GM23338 (cell line): ENCODE data around the gene KCNQ1OT1. TPM values are rescaled to one million over a fixed set of nuclear protein-coding genes. Genes with fewer than 3 reads are reported as not detected.

Source experiments
- ATAC-seq: fragments of 200-7000 bp; cut with Tn5 transposase; 3 replicates; pipeline ENCODE4 v1.9.1; 2020
- DNase-seq: peaks from one replicate; pipeline ENCODE4 v3.0.0-alpha.2; 2015; ENCODE audit warnings: low spot score
- H2AFZ ChIP-seq: fragments of 200-600 bp; sonication (generic); 2 replicates; pipeline ENCODE4 v1.8.0; 2016; ENCODE audit warnings: antibody characterized with exemption, mild to moderate bottlenecking, moderate library complexity
- H3F3A ChIP-seq: fragments of 200-600 bp; sonication (generic); replicated peaks from 2 replicates; pipeline ENCODE4 v1.8.0; 2017; ENCODE audit warnings: antibody characterized with exemption, mixed run types, low read depth
- H3K27ac ChIP-seq: fragments of 200-600 bp; sonication (generic); 2 replicates; pipeline ENCODE4 v1.6.1; 2016; ENCODE audit warnings: low read depth
- H3K27me3 ChIP-seq: fragments of 200-600 bp; sonication (generic); 2 replicates; pipeline ENCODE4 v1.8.0; 2016; ENCODE audit warnings: mild to moderate bottlenecking, mixed run types, moderate library complexity; ENCODE audit not compliant: insufficient read depth
- H3K36me3 ChIP-seq: fragments of 200-600 bp; sonication (generic); 2 replicates; pipeline ENCODE4 v1.8.0; 2016; ENCODE audit warnings: mild to moderate bottlenecking; ENCODE audit not compliant: insufficient read depth
- H3K4me1 ChIP-seq: fragments of 200-600 bp; sonication (generic); 2 replicates; pipeline ENCODE4 v1.8.0; 2016; ENCODE audit warnings: mild to moderate bottlenecking, moderate library complexity; ENCODE audit not compliant: insufficient read depth
- H3K4me2 ChIP-seq: fragments of 200-600 bp; sonication (generic); 2 replicates; pipeline ENCODE4 v1.7.1; 2017; ENCODE audit warnings: mixed run types
- H3K4me3 ChIP-seq: fragments of 200-600 bp; sonication (generic); 2 replicates; pipeline ENCODE4 v1.6.1; 2016; ENCODE audit warnings: mixed run types
- H3K79me2 ChIP-seq: fragments of 200-600 bp; sonication (generic); replicated peaks from 2 replicates; pipeline ENCODE4 v1.8.0; 2017; ENCODE audit warnings: mild to moderate bottlenecking; ENCODE audit not compliant: insufficient read depth
- H3K9me2 ChIP-seq: fragments of 200-600 bp; sonication (generic); 2 replicates; pipeline ENCODE4 v1.8.0; 2017; ENCODE audit not compliant: insufficient read depth
- H4K20me1 ChIP-seq: fragments of 200-600 bp; sonication (generic); replicated peaks from 2 replicates; pipeline ENCODE4 v1.8.0; 2017; ENCODE audit warnings: mild to moderate bottlenecking; ENCODE audit not compliant: insufficient read depth
- H3K27ac Mint-ChIP-seq: 2 replicates; pipeline ENCODE4 v1.8.0; 2020; ENCODE audit warnings: inconsistent platforms, mild to moderate bottlenecking, moderate library complexity, mixed read lengths
- H3K27me3 Mint-ChIP-seq: 3 replicates; pipeline ENCODE4 v1.8.0; 2022; ENCODE audit warnings: low read depth, mild to moderate bottlenecking, moderate library complexity, mixed read lengths, inconsistent platforms; ENCODE audit not compliant: insufficient read depth, poor library complexity
- H3K36me3 Mint-ChIP-seq: 3 replicates; pipeline ENCODE4 v1.8.0; 2021; ENCODE audit warnings: low read depth, mild to moderate bottlenecking, inconsistent platforms, moderate library complexity, mixed read lengths
- H3K4me1 Mint-ChIP-seq: 3 replicates; pipeline ENCODE4 v1.8.0; 2020; ENCODE audit warnings: mild to moderate bottlenecking, inconsistent platforms, mixed read lengths
- H3K4me3 Mint-ChIP-seq: 3 replicates; pipeline ENCODE4 v1.8.0; 2021; ENCODE audit warnings: moderate library complexity, mild to moderate bottlenecking, inconsistent platforms, mixed read lengths
- H3K9me3 Mint-ChIP-seq: 3 replicates; pipeline ENCODE4 v1.8.0; 2020; ENCODE audit warnings: moderate library complexity, mild to moderate bottlenecking, inconsistent platforms, mixed read lengths
- CREB1 ChIP-seq: fragments of 250-450 bp; sonication (Bioruptor Pico); IDR thresholded peaks from 2 replicates; pipeline ENCODE4 v1.5.0; 2020; ENCODE audit warnings: low read depth, mild to moderate bottlenecking, moderate library complexity
- EZH2 ChIP-seq: fragments of 200-600 bp; sonication (generic); IDR thresholded peaks from one replicate; pipeline ENCODE4 v1.8.0; 2017; ENCODE audit warnings: antibody characterized with exemption, mild to moderate bottlenecking, low read depth; ENCODE audit not compliant: unreplicated experiment
- JUNB ChIP-seq: IDR thresholded peaks from one replicate; pipeline ENCODE4 v1.6.1; 2016; ENCODE audit warnings: antibody characterized with exemption; ENCODE audit not compliant: unreplicated experiment
- NANOG ChIP-seq: IDR thresholded peaks from 2 replicates; pipeline ENCODE4 v1.6.1; 2016; ENCODE audit warnings: antibody characterized with exemption, borderline replicate concordance
- ZNF114 ChIP-seq: fragments of 250-450 bp; sonication (Bioruptor Pico); IDR thresholded peaks from 2 replicates; pipeline ENCODE4 v1.5.0; 2020; ENCODE audit warnings: mild to moderate bottlenecking, moderate library complexity
- ZNF331 ChIP-seq: fragments of 250-450 bp; sonication (Bioruptor Pico); IDR thresholded peaks from 2 replicates; pipeline ENCODE4 v1.5.0; 2020; ENCODE audit warnings: low read depth, mild to moderate bottlenecking, moderate library complexity
- polyA plus RNA-seq: library from polyadenylated mRNA; unstranded; fragments of >200 nt; fragmentation: Nextera tagmentation; extraction: Ambion mirVana; gene quantifications from 2 replicates; pipeline ENCODE4 v1.2.1, GENCODE V29; 2016
- total RNA-seq: library from RNA; depleted of rRNA; stranded (reverse); fragments of >200 nt; shearing (Covaris generic); gene quantifications from 2 replicates; pipeline ENCODE4 v1.2.3, GENCODE V29; 2014
- TF ChIP-seq, protein P1 (sequence below): fragments of 250-450 bp; sonication (Bioruptor Pico); IDR thresholded peaks from 2 replicates; pipeline ENCODE4 v1.5.0; 2020; ENCODE audit warnings: mild to moderate bottlenecking, moderate library complexity
- TF ChIP-seq, protein P2 (sequence below): IDR thresholded peaks from one replicate; pipeline ENCODE4 v1.6.1; 2018; ENCODE audit warnings: antibody characterized with exemption; ENCODE audit not compliant: unreplicated experiment
- TF ChIP-seq, protein P3 (sequence below): IDR thresholded peaks from 2 replicates; pipeline ENCODE4 v1.6.1; 2016; ENCODE audit warnings: antibody characterized with exemption
- TF ChIP-seq, protein P4 (sequence below), 2 experiments: fragments of 200-600 bp in 1 of 2; sonication (generic) in 1 of 2; conservative IDR thresholded peaks; 2 replicates each; pipeline versions ENCODE4 v1.5.1 to v1.6.1; 2016 to 2017; ENCODE audit warnings: antibody characterized with exemption in 2 of 2, low read depth in 2 of 2, mild to moderate bottlenecking in 2 of 2, moderate library complexity in 1 of 2

Gene KCNQ1OT1
- total and polyA plus RNA-seq, 2 experiments from 2014 or later: 1.5 to 4.2 TPM

DNA sequence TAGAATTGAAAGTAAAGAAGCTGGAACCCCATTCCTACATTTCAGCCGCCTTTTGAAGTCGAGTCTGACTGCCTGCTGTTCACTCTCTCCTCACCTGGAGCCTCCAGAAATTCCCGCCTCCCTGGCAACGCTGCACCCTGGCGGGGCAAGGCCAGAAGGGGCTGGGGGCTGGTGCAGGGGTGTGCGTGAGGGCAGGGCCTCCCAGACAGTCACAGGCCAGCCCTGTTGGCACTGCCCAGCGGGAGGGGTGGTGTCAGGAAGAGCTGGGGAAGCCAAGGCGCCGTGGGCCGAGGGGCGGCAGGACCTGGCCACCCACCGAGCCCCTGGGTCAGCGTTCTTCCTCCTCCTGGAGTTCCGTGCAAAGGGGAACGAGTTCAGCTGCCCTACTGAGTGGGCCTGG lies 123.2 kb downstream of the KCNQ1OT1 start (continued):
- TF ChIP-seq, protein P1, sequence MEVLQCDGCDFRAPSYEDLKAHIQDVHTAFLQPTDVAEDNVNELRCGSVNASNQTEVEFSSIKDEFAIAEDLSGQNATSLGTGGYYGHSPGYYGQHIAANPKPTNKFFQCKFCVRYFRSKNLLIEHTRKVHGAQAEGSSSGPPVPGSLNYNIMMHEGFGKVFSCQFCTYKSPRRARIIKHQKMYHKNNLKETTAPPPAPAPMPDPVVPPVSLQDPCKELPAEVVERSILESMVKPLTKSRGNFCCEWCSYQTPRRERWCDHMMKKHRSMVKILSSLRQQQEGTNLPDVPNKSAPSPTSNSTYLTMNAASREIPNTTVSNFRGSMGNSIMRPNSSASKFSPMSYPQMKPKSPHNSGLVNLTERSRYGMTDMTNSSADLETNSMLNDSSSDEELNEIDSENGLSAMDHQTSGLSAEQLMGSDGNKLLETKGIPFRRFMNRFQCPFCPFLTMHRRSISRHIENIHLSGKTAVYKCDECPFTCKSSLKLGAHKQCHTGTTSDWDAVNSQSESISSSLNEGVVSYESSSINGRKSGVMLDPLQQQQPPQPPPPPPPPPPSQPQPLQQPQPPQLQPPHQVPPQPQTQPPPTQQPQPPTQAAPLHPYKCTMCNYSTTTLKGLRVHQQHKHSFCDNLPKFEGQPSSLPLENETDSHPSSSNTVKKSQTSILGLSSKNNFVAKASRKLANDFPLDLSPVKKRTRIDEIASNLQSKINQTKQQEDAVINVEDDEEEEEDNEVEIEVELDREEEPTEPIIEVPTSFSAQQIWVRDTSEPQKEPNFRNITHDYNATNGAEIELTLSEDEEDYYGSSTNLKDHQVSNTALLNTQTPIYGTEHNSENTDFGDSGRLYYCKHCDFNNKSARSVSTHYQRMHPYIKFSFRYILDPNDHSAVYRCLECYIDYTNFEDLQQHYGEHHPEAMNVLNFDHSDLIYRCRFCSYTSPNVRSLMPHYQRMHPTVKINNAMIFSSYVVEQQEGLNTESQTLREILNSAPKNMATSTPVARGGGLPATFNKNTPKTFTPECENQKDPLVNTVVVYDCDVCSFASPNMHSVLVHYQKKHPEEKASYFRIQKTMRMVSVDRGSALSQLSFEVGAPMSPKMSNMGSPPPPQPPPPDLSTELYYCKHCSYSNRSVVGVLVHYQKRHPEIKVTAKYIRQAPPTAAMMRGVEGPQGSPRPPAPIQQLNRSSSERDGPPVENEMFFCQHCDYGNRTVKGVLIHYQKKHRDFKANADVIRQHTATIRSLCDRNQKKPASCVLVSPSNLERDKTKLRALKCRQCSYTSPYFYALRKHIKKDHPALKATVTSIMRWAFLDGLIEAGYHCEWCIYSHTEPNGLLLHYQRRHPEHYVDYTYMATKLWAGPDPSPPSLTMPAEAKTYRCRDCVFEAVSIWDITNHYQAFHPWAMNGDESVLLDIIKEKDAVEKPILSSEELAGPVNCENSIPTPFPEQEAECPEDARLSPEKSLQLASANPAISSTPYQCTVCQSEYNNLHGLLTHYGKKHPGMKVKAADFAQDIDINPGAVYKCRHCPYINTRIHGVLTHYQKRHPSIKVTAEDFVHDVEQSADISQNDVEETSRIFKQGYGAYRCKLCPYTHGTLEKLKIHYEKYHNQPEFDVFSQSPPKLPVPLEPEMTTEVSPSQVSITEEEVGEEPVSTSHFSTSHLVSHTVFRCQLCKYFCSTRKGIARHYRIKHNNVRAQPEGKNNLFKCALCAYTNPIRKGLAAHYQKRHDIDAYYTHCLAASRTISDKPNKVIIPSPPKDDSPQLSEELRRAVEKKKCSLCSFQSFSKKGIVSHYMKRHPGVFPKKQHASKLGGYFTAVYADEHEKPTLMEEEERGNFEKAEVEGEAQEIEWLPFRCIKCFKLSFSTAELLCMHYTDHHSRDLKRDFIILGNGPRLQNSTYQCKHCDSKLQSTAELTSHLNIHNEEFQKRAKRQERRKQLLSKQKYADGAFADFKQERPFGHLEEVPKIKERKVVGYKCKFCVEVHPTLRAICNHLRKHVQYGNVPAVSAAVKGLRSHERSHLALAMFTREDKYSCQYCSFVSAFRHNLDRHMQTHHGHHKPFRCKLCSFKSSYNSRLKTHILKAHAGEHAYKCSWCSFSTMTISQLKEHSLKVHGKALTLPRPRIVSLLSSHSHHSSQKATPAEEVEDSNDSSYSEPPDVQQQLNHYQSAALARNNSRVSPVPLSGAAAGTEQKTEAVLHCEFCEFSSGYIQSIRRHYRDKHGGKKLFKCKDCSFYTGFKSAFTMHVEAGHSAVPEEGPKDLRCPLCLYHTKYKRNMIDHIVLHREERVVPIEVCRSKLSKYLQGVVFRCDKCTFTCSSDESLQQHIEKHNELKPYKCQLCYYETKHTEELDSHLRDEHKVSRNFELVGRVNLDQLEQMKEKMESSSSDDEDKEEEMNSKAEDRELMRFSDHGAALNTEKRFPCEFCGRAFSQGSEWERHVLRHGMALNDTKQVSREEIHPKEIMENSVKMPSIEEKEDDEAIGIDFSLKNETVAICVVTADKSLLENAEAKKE (CRISPR knock-in tag): no peak
- no peak for TF ChIP-seq ZNF331 (CRISPR knock-in tag)

DNA sequence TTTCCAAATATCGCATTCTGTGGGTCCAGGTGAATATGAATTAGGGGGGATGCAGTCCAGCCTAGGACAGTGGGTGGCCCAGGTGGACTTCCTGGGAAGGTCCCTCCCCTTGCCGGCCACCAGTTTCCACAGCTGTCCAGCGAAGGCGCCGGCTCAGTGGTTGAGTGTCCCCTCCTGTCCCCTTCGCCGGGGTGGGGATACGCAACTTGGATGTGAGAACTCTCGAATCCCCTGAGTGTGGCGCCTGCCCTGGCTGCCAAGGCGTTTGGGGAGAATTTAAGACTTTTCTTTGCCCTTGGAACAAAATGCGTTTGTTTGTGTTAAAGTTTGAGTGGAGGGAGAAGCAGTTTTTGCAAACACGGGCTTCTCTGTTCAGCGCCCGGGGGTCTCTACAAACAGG lies 123.7 kb downstream of the KCNQ1OT1 start:
- ATAC-seq: no peak

More for the DNA sequence above, 123.7 kb downstream of the KCNQ1OT1 start:
- Histone ChIP-seq H3K36me3 (no peaks in the 10 kb centered on the region), H3K9me2 (no peaks in the 10 kb centered on the region), H3K4me2 (no peak overlapping the region), H3K27me3 (peaks cover 3% of the 10 kb centered on the region), H3K27ac (no peak overlapping the region), H3K4me1 (no peaks in the 10 kb centered on the region), H4K20me1 (no peaks in the 10 kb centered on the region), H3K4me3 (no peak overlapping the region), H2AFZ (no peak overlapping the region), H3K79me2 (no peaks in the 10 kb centered on the region), H3F3A (no peaks in the 10 kb centered on the region)
- peaks cover 41% of the 10 kb centered on the region for H3K27me3 Mint-ChIP-seq
- peaks cover 4% of the 10 kb centered on the region; the same call in 2 of the 3 replicates for H3K4me1 Mint-ChIP-seq
- H3K27ac Mint-ChIP-seq: no peak overlapping the region
- no peaks in the 10 kb centered on the region for H3K9me3 Mint-ChIP-seq
- TF ChIP-seq JUNB: no peak
- no peak for TF ChIP-seq ZNF114 (CRISPR knock-in tag)
- TF ChIP-seq, protein P2, sequence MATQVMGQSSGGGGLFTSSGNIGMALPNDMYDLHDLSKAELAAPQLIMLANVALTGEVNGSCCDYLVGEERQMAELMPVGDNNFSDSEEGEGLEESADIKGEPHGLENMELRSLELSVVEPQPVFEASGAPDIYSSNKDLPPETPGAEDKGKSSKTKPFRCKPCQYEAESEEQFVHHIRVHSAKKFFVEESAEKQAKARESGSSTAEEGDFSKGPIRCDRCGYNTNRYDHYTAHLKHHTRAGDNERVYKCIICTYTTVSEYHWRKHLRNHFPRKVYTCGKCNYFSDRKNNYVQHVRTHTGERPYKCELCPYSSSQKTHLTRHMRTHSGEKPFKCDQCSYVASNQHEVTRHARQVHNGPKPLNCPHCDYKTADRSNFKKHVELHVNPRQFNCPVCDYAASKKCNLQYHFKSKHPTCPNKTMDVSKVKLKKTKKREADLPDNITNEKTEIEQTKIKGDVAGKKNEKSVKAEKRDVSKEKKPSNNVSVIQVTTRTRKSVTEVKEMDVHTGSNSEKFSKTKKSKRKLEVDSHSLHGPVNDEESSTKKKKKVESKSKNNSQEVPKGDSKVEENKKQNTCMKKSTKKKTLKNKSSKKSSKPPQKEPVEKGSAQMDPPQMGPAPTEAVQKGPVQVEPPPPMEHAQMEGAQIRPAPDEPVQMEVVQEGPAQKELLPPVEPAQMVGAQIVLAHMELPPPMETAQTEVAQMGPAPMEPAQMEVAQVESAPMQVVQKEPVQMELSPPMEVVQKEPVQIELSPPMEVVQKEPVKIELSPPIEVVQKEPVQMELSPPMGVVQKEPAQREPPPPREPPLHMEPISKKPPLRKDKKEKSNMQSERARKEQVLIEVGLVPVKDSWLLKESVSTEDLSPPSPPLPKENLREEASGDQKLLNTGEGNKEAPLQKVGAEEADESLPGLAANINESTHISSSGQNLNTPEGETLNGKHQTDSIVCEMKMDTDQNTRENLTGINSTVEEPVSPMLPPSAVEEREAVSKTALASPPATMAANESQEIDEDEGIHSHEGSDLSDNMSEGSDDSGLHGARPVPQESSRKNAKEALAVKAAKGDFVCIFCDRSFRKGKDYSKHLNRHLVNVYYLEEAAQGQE: no peak
- TF ChIP-seq, protein P3, sequence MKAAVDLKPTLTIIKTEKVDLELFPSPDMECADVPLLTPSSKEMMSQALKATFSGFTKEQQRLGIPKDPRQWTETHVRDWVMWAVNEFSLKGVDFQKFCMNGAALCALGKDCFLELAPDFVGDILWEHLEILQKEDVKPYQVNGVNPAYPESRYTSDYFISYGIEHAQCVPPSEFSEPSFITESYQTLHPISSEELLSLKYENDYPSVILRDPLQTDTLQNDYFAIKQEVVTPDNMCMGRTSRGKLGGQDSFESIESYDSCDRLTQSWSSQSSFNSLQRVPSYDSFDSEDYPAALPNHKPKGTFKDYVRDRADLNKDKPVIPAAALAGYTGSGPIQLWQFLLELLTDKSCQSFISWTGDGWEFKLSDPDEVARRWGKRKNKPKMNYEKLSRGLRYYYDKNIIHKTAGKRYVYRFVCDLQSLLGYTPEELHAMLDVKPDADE: no peak
- TF ChIP-seq, protein P4, sequence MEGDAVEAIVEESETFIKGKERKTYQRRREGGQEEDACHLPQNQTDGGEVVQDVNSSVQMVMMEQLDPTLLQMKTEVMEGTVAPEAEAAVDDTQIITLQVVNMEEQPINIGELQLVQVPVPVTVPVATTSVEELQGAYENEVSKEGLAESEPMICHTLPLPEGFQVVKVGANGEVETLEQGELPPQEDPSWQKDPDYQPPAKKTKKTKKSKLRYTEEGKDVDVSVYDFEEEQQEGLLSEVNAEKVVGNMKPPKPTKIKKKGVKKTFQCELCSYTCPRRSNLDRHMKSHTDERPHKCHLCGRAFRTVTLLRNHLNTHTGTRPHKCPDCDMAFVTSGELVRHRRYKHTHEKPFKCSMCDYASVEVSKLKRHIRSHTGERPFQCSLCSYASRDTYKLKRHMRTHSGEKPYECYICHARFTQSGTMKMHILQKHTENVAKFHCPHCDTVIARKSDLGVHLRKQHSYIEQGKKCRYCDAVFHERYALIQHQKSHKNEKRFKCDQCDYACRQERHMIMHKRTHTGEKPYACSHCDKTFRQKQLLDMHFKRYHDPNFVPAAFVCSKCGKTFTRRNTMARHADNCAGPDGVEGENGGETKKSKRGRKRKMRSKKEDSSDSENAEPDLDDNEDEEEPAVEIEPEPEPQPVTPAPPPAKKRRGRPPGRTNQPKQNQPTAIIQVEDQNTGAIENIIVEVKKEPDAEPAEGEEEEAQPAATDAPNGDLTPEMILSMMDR (conservative IDR thresholded peaks at IDR 0.05; ENCODE audit: low read depth in 2 of 2): no peak
- no peak for TF ChIP-seq ZNF331 (CRISPR knock-in tag)
- TF ChIP-seq EZH2: no peak
- TF ChIP-seq NANOG: no peak
- TF ChIP-seq CREB1 (CRISPR knock-in tag): no peak
- no peak overlapping the region for H3K4me3 Mint-ChIP-seq
- H3K36me3 Mint-ChIP-seq: no peaks in the 10 kb centered on the region
- DNase-seq: no peak
